T47D (cell line): ENCODE data around the gene ASB4.

ENCODE experiments used
- DNase-seq, 2 experiments: peaks; one replicate each; pipeline versions ENCODE4 v3.0.0 to v3.0.0-alpha.2; 2011 to 2012; ENCODE audit warnings: low read depth in 1 of 2, low spot score in 1 of 2
- JUND ChIP-seq: IDR thresholded peaks from 2 replicates; pipeline ENCODE4 v1.6.1; 2012; ENCODE audit warnings: low read depth
- in situ Hi-C: cut with HindIII; loops from 2 replicates; pipeline ENCODE4 v1.10.0; 2016; ENCODE audit warnings: low sequenced_read_pairs, low pct_unique_long_range_greater_than_20kb

Gene ASB4

DNA sequence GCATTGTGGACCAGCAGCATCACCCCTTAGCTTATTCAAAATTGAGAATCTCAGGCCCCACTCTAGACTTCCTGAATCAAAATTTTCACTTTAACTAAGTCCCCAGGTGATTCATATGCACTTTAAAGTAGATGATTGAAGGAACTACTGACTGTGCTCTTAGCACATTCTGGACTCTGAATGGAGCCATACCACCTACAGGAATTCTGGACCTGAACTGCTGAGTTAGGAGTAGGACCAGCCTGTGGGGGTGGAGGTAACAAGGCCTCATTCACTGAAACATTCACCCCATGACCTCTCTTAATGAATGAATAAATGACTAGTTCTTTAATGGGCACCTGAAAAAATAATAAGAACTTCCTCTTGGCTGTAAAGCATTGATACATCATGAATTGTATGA, 103.3 kb downstream of the ASB4 start:
- no peak for TF ChIP-seq JUND
- DNase-seq = no peak
- in situ Hi-C loops = no loop called here

DNA sequence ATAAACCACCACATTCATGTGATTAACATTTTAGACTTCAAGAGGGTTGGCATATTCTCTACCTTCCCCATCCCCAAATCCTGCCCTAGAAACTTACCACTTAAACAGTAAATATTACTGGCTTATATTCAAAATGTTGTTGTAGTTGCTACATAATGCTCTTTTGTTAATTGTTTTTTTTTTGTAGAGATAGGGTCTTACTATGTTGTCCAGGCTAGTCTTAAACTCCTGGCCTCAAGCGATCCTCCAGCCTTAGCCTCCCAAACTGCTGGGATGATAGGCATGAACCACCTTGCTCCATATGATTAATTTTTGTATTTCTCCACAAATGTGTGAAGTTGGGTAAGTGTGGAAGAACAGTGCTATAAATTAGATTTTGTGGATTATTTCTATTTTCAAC, 104.0 kb downstream of the ASB4 start:
- DNase-seq = no peak
- in situ Hi-C loops = no loop called here
- no peak for TF ChIP-seq JUND
